CMK (cell line): ENCODE data around the gene IGFN1.
A peak's percentile ranks its signal among the peaks of the same experiment; 100 is the strongest.

Source experiments
- DNase-seq: peaks from one replicate; pipeline ENCODE4 v3.0.0-alpha.2; 2010; ENCODE audit warnings: low read depth

IGFN1 gene

GRCh38 chr1:201163707-201164106, 26.9 kb upstream of the IGFN1 start:
- DNase-seq, result no peak

- no peak for DNase-seq
These were observed 26.0 kb upstream of the IGFN1 start for GRCh38 chr1:201164645-201165044.

GRCh38 chr1:201167041-201167991, 23.3 kb upstream of the IGFN1 start:
- no peak for DNase-seq

- DNase-seq, result no peak
These were observed 21.4 kb upstream of the IGFN1 start for GRCh38 chr1:201169203-201169602.

- no peak for DNase-seq
These were observed 20.6 kb upstream of the IGFN1 start for GRCh38 chr1:201169971-201170532.

DNA sequence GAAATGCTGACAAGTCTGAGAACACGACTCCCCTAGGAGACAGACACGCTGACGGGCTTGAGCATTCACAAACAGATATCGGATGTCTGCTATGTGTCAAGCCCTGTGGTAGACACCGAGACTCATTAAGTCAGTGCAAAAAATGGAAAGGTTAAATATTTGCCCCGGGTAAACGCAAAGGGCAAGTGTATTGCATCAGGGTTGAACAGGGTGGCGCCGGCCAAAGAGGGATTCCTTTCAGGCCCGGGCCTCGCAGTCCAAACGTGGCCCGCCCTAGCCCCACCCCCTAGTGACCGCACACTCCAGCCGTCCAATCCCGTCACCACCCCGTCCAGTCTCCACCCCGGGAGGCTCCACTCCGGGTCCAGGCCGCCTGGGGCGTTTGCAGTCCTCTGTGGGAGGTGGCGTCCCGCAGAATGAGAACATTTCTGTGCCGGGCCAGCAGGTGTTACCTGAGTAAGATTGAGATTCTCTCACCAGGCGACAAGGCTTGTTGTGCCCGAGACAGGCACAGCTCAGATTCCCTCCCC, 20.0 kb upstream of the IGFN1 start:
- DNase-seq, result peak; percentile 92

GRCh38 chr1:201171063-201172036, 19.3 kb upstream of the IGFN1 start:
- no peak for DNase-seq

DNA sequence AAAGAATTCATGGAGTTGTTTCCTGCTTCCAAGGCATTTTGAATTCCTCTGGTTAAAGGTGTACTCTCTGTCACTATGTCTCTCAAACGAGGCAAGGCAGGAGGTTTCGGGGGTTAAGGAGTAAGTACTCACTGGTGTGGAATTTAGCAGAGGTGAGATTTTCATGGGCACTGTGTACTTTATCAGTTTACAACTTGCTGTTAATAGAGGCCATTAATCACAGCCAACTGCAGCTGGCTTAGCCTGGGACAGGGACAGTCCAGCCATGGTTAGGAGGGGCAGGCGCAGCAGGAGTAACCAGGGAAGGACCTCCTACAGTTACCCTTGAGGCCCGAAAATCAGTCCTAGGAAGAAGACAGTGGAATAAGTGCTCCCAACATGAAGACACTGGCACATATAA, 18.3 kb upstream of the IGFN1 start:
- DNase-seq, result no peak

GRCh38 chr1:201172999-201173610, 17.5 kb upstream of the IGFN1 start:
- DNase-seq, result no peak

GRCh38 chr1:201173736-201174135, 16.9 kb upstream of the IGFN1 start:
- DNase-seq, result no peak

DNA sequence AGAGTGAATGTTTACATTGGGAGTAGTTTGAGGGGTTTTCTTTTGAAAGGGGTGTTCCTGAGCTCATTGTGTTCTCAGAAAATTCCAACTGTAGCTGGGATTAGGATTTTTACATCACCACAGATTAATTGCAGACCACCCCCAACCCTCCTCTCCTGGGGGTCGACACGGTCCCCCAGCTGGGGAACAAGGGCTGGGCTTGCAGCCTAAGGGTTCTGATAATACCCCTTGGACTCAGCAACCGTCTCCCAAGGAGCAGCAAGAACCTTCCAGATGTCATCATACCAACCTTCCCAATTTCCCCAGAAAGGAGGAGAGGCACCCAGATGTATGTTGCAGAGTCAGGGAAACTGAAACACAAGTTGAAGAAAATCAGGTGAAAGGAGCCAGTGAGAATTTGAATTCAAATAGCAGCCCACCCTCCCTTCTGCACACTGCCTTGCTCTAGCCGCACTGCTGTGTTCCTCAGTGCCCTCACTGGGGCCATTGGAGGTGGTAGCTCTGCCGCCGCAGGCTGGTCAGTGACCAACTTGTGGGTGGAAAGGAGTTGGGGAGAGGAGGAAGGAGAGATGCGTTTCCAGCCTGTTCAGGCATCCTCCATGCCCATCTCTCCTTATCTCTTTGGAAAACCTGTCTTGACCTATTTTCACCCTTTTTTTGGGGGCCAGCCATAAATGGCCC, 14.7 kb upstream of the IGFN1 start:
- no peak for DNase-seq

- no peak for DNase-seq
These were observed 13.7 kb upstream of the IGFN1 start for GRCh38 chr1:201176940-201177339.

GRCh38 chr1:201178718-201179117, 11.9 kb upstream of the IGFN1 start:
- DNase-seq, result no peak

GRCh38 chr1:201180141-201180540, 10.5 kb upstream of the IGFN1 start:
- DNase-seq, result no peak

DNA sequence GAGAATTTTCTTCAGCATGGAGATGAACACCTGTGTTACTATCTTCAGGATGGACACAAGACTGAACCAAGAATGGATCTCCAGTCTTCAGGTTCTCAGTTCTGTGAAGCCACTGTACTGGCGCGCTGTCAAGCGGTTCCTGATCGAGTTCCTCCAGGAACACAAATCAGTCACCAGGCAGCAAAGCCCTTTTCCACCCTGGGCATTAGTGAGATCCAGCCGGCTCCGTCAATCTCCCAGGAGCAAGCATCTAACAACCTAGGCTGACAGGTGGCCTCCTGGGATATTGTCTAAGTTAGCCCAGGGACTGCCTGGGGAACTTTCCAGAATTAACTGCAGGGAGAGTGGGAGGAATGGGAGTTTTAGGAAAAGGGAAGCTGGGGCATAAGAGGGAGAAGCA, 9.7 kb upstream of the IGFN1 start:
- no peak for DNase-seq

DNA sequence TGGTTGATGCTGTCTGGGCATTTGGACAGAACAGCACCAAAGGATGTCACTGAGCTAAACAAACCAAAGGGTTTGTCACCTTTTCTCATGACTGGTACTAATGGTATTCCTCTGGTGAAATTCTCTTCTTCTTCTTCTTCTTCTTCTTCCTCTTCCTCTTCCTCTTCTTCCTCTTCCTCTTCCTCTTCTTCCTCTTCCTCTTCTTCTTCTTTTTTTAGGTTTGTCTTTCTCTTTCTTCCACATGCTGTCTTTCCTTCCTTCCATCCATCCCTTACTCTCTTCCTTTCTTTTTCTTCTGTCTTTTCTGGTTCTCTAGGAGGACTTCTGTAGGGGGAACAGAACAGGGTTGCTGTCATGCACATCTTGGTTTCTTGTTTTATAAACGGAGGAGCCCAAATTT, 9.3 kb upstream of the IGFN1 start:
- DNase-seq, result no peak

DNA sequence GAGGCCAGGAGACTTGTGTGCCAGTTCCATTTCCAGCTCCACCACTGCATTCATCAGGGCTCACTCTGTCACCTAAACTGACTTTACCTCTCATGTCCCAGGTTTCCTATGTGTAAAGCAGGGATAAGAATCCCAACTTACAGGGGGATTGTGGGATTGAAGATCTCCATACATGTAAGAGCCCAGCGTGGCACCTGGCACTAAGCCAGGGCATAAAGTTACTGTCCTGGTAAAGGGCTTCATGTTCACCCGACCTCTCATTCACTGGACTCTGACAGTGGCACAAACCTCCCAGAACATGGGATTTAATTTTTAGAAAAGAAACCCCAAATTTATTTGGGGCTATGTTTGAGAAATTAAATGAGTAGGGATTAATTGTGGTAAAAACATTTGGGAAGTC, 8.9 kb upstream of the IGFN1 start:
- DNase-seq, result no peak

DNA sequence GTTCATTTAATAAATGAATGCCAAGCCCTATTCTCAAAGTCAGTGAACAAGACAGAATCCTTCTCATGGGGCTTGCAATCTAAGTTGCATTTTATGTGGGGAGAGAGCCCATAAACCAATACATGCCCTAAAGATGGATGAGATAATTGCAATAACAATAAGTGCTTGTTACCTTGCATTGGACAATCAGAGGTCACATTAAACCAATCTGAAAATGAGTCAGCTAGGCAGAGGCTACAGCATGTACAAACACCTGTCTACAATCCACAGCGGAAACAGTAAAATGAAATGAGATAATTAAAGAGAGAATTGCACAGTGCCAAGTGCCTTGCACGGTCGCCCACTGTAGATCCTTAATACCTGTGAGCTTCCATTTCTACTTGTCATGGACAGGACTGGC, 7.4 kb upstream of the IGFN1 start:
- DNase-seq, result no peak

DNA sequence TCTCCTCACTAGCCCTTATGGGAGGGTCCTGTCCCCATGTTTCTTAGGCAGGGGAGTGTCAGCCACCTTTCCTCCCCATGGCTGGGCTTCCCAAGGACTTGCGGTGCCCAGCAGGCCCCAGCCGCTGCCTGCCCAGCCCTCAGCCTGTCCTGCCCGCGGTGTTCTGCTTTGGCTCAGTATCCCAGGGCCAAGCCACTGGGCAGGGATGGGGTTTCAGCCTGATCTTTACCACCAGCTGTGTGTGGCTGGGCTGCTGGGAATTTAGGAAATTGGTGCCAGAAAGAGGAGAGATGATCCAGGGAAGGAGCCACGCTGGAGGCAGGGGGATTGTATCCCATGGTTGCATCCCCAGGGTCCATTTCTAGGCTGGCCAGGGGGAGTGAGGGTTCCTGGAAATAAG, 6.9 kb upstream of the IGFN1 start:
- DNase-seq, result no peak

DNA sequence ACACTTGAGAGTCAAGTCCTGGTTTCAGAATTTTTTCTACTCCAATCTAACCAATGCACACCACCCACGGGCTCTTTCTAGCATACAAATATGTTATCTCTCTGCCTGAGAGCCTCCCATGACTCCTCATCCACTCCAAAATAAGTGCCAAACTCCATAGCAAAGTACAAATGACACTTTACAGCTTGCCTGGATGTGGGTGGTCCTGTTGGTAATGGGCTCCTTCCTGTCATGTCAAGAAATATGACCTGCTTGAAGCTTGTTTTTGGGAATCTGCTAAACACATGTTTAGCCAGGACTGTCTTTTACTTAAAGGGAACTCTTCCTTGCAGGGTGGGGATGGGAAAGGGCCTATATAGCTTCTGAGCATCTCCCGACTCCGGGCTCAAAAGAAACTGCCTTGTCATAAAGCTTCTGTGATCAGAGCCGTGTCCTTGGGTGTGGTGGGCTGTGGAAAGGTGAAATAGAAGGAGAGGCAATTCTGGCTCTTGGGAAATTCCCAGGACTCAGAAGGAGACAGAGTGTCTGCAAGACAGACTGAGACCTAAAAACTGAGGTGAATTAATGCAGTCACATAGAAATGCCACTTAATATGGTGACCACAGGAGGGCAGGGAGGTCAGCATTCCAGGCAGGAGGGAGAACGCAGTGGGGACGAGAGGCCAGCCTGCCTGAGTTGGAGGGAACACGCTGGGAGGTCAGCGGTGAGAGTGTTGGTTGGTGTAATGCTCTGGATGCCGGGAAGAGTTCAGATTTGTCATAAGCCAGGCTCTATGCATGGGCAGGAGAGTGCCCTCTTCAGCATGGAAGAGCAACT, 6.1 kb upstream of the IGFN1 start:
- DNase-seq, result no peak
